Vagina (tissue), 2 donors: Measurements from ENCODE around the gene HID1. TPM values are rescaled to one million over a fixed set of nuclear protein-coding genes. Genes with fewer than 3 reads are reported as not detected.

Experiments used
- DNase-seq, 2 donors: peaks; one replicate each; pipeline ENCODE4 v3.0.0-alpha.2; 2017; ENCODE audit errors: extremely low spot score in 2 of 2
- H3K27ac ChIP-seq: fragments of 200-600 bp; sonication (generic); one replicate; pipeline ENCODE4 v1.5.1; 2019
- H3K27me3 ChIP-seq: fragments of 200-600 bp; sonication (generic); one replicate; pipeline ENCODE4 v1.5.1; 2019
- H3K36me3 ChIP-seq, 2 donors: fragments of 200-600 bp; sonication (generic); one replicate each; pipeline ENCODE4 v1.5.1; 2017 to 2019
- H3K4me1 ChIP-seq: fragments of 200-600 bp; sonication (generic); one replicate; pipeline ENCODE4 v1.5.1; 2019
- H3K4me3 ChIP-seq, 2 donors: fragments of 200-600 bp; sonication (generic); 1 replicate in 1 of 2; 2 replicates in 1 of 2; pipeline ENCODE4 v1.5.1; 2016 to 2019
- H3K9me3 ChIP-seq: fragments of 200-600 bp; sonication (generic); one replicate; pipeline ENCODE4 v1.5.1; 2019
- POLR2A ChIP-seq, 2 donors: fragments of 450-650 bp; IDR thresholded peaks; one replicate each; pipeline ENCODE4 v1.6.1; 2017; ENCODE audit warnings: antibody characterized with exemption in 2 of 2, mild to moderate bottlenecking in 2 of 2, moderate library complexity in 2 of 2
- POLR2AphosphoS5 ChIP-seq, 2 donors: sonication (generic); formaldehyde crosslinking; IDR thresholded peaks; one replicate each; pipeline ENCODE4 v1.9.0; 2017; ENCODE audit warnings: antibody characterized with exemption in 2 of 2, mild to moderate bottlenecking in 2 of 2, low read depth in 1 of 2; ENCODE audit not compliant: insufficient read depth in 1 of 2
- intact Hi-C: fragments of 100-400 bp; cut with DNase I; formaldehyde crosslinking; loops from one replicate; pipeline ENCODE4 v1.15.1; 2023
- total RNA-seq: library from RNA; depleted of rRNA; stranded (reverse); fragments of >200 nt; gene quantifications from one replicate; pipeline ENCODE4 v1.2.3, GENCODE V29; 2016
- TF ChIP-seq, protein P1 (sequence below), 3 experiments: fragments of 450-650 bp in 2 of 3; fragments of 200-600 bp in 1 of 3; sonication (generic) in 1 of 3; IDR thresholded peaks; one replicate each; pipeline ENCODE4 v1.5.1; 2017 to 2019; ENCODE audit warnings: antibody characterized with exemption in 3 of 3, mild to moderate bottlenecking in 2 of 3, moderate library complexity in 2 of 3

The HID1 gene
- total RNA-seq, 1 donor from 2014 or later: 13.0 TPM

DNA sequence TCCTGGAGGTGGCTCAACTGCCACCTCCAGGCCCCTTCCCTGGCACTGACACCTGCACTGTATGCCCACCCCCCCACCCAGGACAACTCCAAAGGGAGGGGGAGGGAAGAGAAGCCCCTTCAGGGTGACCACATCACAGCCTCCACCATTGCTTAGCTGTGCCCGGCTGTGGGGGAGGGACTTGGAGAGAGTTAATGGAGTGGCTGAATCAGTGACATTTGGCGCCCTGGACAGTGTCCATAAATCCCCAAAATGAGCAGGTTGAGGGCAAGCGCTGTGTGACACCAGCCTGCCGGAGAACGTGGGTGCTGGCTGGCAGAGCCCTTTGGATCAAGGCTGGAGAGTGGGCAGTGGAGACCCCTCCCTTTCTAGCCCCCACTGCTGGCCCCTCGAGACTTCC, 50.4 kb downstream of the HID1 start:
- Histone ChIP-seq H3K27me3 (peaks cover 6% of the 10 kb centered on the region), H3K9me3 (no peaks in the 10 kb centered on the region), H3K4me3 (no peak overlapping the region), H3K36me3 (no peaks in the 10 kb centered on the region), H3K27ac (no peak overlapping the region), H3K4me1 (peaks cover 43% of the 10 kb centered on the region)
- TF ChIP-seq, protein P1, sequence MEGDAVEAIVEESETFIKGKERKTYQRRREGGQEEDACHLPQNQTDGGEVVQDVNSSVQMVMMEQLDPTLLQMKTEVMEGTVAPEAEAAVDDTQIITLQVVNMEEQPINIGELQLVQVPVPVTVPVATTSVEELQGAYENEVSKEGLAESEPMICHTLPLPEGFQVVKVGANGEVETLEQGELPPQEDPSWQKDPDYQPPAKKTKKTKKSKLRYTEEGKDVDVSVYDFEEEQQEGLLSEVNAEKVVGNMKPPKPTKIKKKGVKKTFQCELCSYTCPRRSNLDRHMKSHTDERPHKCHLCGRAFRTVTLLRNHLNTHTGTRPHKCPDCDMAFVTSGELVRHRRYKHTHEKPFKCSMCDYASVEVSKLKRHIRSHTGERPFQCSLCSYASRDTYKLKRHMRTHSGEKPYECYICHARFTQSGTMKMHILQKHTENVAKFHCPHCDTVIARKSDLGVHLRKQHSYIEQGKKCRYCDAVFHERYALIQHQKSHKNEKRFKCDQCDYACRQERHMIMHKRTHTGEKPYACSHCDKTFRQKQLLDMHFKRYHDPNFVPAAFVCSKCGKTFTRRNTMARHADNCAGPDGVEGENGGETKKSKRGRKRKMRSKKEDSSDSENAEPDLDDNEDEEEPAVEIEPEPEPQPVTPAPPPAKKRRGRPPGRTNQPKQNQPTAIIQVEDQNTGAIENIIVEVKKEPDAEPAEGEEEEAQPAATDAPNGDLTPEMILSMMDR (IDR thresholded peaks at IDR 0.05): no peak
- TF ChIP-seq POLR2A (IDR thresholded peaks at IDR 0.05) (no peak), POLR2AphosphoS5 (IDR thresholded peaks at IDR 0.05; ENCODE audit: insufficient read depth in 1 of 2, low read depth in 1 of 2) (no peak)
- intact Hi-C loops: no loop called here
- DNase-seq: no peak

DNA sequence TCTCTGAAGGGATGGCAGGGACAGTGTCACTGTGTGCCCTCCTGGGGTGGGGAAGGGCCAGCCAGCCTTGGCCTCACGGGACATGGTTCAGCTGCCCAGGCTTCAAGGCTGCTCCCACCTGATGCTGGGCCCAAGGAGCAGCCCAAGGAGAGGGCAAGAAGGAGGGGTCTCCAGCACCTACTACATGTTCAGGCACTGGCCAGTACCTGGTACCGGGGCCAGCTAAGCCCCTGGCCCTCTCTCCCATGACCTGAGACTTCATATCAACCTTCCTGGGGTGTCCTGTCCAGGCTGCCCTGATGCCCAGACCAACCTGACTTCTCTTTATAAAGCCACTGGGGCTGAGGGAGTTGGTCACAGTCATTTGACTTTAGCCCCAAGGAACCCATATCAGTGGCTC, 50.8 kb downstream of the HID1 start:
- no peak overlapping the region for H3K4me3 ChIP-seq
- no peak overlapping the region for H3K27ac ChIP-seq
- H3K27me3 ChIP-seq: peaks cover 6% of the 10 kb centered on the region
- H3K36me3 ChIP-seq: no peaks in the 10 kb centered on the region
- TF ChIP-seq POLR2A (IDR thresholded peaks at IDR 0.05): no peak
- no peak for DNase-seq
- intact Hi-C loops: no loop called here
- H3K9me3 ChIP-seq: no peaks in the 10 kb centered on the region
- H3K4me1 ChIP-seq: peaks cover 43% of the 10 kb centered on the region

DNA sequence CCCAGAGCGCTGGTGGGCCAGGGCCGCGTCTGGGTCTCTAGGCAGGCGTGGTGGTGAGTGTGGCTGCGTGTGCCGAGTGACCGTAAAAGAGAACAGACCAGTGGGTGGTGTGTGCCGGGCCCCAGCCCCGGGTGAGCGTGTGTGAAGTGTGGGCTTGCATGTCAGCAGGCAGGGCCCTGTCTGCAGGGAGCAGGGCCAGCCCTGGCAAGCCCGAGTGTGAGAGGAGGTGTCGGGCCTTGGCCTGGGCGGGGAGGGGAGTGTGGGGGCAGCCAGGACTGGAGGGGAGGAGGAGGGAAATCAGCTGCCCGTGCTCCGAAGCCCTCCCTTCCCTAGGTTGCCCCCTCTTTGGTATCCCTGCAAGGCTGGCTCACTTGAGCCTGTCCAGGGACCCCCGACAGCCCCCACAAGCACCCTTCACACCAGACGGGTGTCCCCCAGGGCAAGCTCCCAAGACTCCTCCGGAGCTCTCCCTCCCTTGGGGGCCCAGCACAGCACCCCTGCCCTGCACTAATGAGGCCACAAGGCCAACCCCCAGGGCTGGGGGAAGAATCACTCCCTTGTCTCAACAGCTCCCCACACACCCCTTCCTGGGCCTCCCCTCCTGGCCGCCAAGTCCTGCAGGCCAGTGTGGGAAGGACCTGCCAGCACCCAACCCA, 51.4 kb downstream of the HID1 start:
- H3K4me3 ChIP-seq: no peak overlapping the region
- intact Hi-C loops: no loop called here
- no peak overlapping the region for H3K27ac ChIP-seq

DNA sequence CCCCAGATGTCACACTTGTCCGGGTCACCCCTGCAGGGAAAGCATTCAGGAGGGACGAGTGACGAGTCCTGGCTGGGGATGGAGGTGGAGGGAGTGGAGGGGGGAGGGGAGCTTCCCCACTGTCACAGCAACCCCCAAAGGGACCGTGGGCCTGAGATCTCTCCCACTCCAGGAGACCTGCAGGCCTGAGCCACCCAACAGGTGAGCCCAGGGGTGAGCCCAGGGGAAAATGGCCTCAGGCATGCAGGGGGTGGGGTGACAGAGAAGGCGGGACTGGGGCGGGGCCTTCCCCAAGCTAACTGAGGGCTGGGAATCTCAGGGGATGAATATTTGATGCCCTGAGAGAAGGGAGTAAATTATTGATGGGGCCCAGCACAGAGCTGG, 51.9 kb downstream of the HID1 start:
- peaks cover 43% of the 10 kb centered on the region for H3K4me1 ChIP-seq
- H3K27me3 ChIP-seq: peaks cover 6% of the 10 kb centered on the region

More for the DNA sequence above, 51.4 kb downstream of the HID1 start:
- Histone ChIP-seq H3K36me3 (no peaks in the 10 kb centered on the region), H3K9me3 (no peaks in the 10 kb centered on the region), H3K4me1 (peaks cover 43% of the 10 kb centered on the region), H3K27me3 (peaks cover 6% of the 10 kb centered on the region)
- DNase-seq: no peak
- TF ChIP-seq POLR2A (IDR thresholded peaks at IDR 0.05) (no peak), POLR2AphosphoS5 (IDR thresholded peaks at IDR 0.05; ENCODE audit: insufficient read depth in 1 of 2, low read depth in 1 of 2) (no peak)
- TF ChIP-seq, protein P1 (IDR thresholded peaks at IDR 0.05): no peak

DNA sequence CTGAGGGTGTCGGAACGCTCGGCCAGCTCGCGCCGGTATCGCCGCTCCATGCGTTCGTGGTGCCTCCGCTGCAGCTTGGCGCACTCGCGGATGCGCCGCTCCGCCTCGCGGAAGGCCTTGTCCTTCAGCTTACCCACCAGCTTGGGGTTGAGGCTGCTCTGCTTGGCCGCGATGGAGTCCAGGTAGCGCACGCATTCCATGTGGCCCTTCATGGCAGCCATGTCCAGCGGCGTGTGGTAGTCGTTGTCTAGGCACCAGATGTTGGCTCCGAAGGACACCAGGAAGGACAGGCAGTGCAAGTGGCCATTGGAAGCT, 52.3 kb downstream of the HID1 start:
- no peak overlapping the region for H3K4me3 ChIP-seq
- intact Hi-C loops: no loop called here
- DNase-seq: no peak
- no peak overlapping the region for H3K27ac ChIP-seq
- H3K36me3 ChIP-seq: no peaks in the 10 kb centered on the region
- H3K9me3 ChIP-seq: no peaks in the 10 kb centered on the region
- peaks cover 43% of the 10 kb centered on the region for H3K4me1 ChIP-seq
- peaks cover 6% of the 10 kb centered on the region for H3K27me3 ChIP-seq
- TF ChIP-seq POLR2A (IDR thresholded peaks at IDR 0.05): no peak
- no peak for TF ChIP-seq POLR2AphosphoS5 (IDR thresholded peaks at IDR 0.05; ENCODE audit: insufficient read depth in 1 of 2, low read depth in 1 of 2)
- TF ChIP-seq, protein P1 (IDR thresholded peaks at IDR 0.05): no peak

More for the DNA sequence above, 51.9 kb downstream of the HID1 start:
- Histone ChIP-seq H3K36me3 (no peaks in the 10 kb centered on the region), H3K9me3 (no peaks in the 10 kb centered on the region), H3K4me3 (no peak overlapping the region), H3K27ac (no peak overlapping the region)
- TF ChIP-seq POLR2A (IDR thresholded peaks at IDR 0.05) (no peak), POLR2AphosphoS5 (IDR thresholded peaks at IDR 0.05; ENCODE audit: insufficient read depth in 1 of 2, low read depth in 1 of 2) (no peak)
- TF ChIP-seq, protein P1 (IDR thresholded peaks at IDR 0.05): no peak
- DNase-seq: no peak
- intact Hi-C loops: no loop called here
